K562 (cell line): ENCODE measurements around the gene SLC66A2. TPM values are rescaled to one million over a fixed set of nuclear protein-coding genes. Genes with fewer than 3 reads are reported as not detected.

Source experiments
- ATAC-seq: fragments of 200-7000 bp; cut with Tn5 transposase; 3 replicates; pipeline ENCODE4 v1.9.1; 2020; ENCODE audit warnings: moderate library complexity
- BruUV-seq: library from RNA; stranded (reverse); fragments of 400-500 nt; replicated peaks from 2 replicates; lab custom pipeline; 2021; lab: Mats Ljungman, UMichigan
- CTCF ChIA-PET: fragments of 300-600 bp; formaldehyde crosslinking; extraction: SDS; loops from one replicate; lab custom pipeline; 2021; ENCODE audit warnings: low intra/inter-chr PET ratio; lab: Yijun Ruan, JAX
- POLR2A ChIA-PET: fragments of 300-600, 350-650 bp; sonication (Branson Sonifier 250); formaldehyde crosslinking; extraction: SDS; loops from one replicate; lab custom pipeline; 2021; ENCODE audit warnings: antibody characterized with exemption, inconsistent platforms; lab: Yijun Ruan, JAX
- DNase-seq, 4 experiments: peaks; one replicate each; pipeline versions ENCODE4 v3.0.0 to v3.0.0-alpha.2; 2011 to 2018; ENCODE audit warnings: low spot score in 3 of 4, mixed read lengths in 3 of 4; ENCODE audit errors: extremely low read depth in 1 of 4
- FAIRE-seq: peaks from 2 replicates; lab custom pipeline; 2011; peaks lifted over from hg19 to GRCh38; lab: Jason Lieb, UNC
- H2AFZ ChIP-seq: 2 replicates; pipeline ENCODE4 v1.6.0; 2011; ENCODE audit warnings: low read depth, low read length, control low read depth, inconsistent platforms
- H3K27ac ChIP-seq: fragments of 200-600 bp; 3 replicates; pipeline ENCODE4 v1.8.0; 2011; ENCODE audit warnings: low read depth, mild to moderate bottlenecking, control low read depth, inconsistent platforms, low read length, moderate library complexity, mixed read lengths; ENCODE audit errors: extremely low read depth
- H3K27me3 ChIP-seq, 2 experiments: fragments of 300-600 bp in 1 of 2; 2 replicates in 1 of 2; 3 replicates in 1 of 2; pipeline versions ENCODE4 v1.6.0 to v1.8.0; 2011; ENCODE audit warnings: inconsistent platforms in 2 of 2, low read length in 2 of 2, mild to moderate bottlenecking in 1 of 2, mixed read lengths in 1 of 2, moderate library complexity in 1 of 2; ENCODE audit not compliant: control insufficient read depth in 2 of 2, insufficient read depth in 2 of 2
- H3K36me3 ChIP-seq: fragments of 300-600 bp; 3 replicates; pipeline ENCODE4 v1.8.0; 2011; ENCODE audit warnings: mild to moderate bottlenecking, low read length, inconsistent platforms; ENCODE audit not compliant: control insufficient read depth, insufficient read depth
- H3K4me1 ChIP-seq, 2 experiments: fragments of 200-600 bp in 1 of 2; replicated peaks in 1 of 2; 2 replicates in 1 of 2; 3 replicates in 1 of 2; pipeline versions ENCODE4 v1.5.1 to v1.8.0; 2011; ENCODE audit warnings: inconsistent platforms in 2 of 2, low read length in 2 of 2, mild to moderate bottlenecking in 1 of 2, mixed read lengths in 1 of 2, moderate library complexity in 1 of 2; ENCODE audit not compliant: control insufficient read depth in 2 of 2, insufficient read depth in 2 of 2
- H3K4me2 ChIP-seq: 2 replicates; pipeline ENCODE4 v1.6.1; 2011; ENCODE audit warnings: low read length, control low read depth, inconsistent platforms, mixed read lengths; ENCODE audit not compliant: insufficient read depth
- H3K4me3 ChIP-seq: fragments of 200-600 bp; sonication (generic), shearing (Covaris generic); 2 replicates; pipeline ENCODE4 v1.5.1; 2016; ENCODE audit warnings: control low read depth, inconsistent platforms
- H3K79me2 ChIP-seq: fragments of 200-600 bp; 3 replicates; pipeline ENCODE4 v1.8.0; 2011; ENCODE audit warnings: low read length, inconsistent platforms; ENCODE audit not compliant: control insufficient read depth, insufficient read depth
- H3K9ac ChIP-seq, 2 experiments: 2 replicates each; pipeline versions ENCODE4 v1.6.0 to v1.6.1; 2011; ENCODE audit warnings: low read depth in 2 of 2, low read length in 2 of 2, control low read depth in 1 of 2, inconsistent platforms in 1 of 2, mild to moderate bottlenecking in 1 of 2, mixed read lengths in 1 of 2; ENCODE audit not compliant: insufficient read depth in 1 of 2
- H3K9me1 ChIP-seq: one replicate; pipeline ENCODE4 v1.6.0; 2011; ENCODE audit warnings: inconsistent platforms, mild to moderate bottlenecking, low read length, moderate library complexity; ENCODE audit not compliant: control insufficient read depth, insufficient read depth
- H3K9me3 ChIP-seq: replicated peaks from 2 replicates; pipeline ENCODE4 v1.5.1; 2011; ENCODE audit warnings: low read depth, low read length, inconsistent platforms; ENCODE audit not compliant: control insufficient read depth, insufficient read depth
- H4K20me1 ChIP-seq: replicated peaks from 2 replicates; pipeline ENCODE4 v1.6.1; 2011; ENCODE audit warnings: low read length, inconsistent platforms, mixed read lengths; ENCODE audit not compliant: control insufficient read depth, insufficient read depth
- ARID2 ChIP-seq: fragments of 450-650 bp; IDR thresholded peaks from 2 replicates; pipeline ENCODE4 v1.6.1; 2017; ENCODE audit warnings: antibody characterized with exemption, mild to moderate bottlenecking
- C11orf30 ChIP-seq: fragments of 450-650 bp; IDR thresholded peaks from 2 replicates; pipeline ENCODE4 v1.6.1; 2016; ENCODE audit warnings: low read depth, mild to moderate bottlenecking
- CHD1 ChIP-seq: fragments of 200-600 bp; sonication (generic); IDR thresholded peaks from one replicate; pipeline ENCODE4 v1.6.1; 2012; ENCODE audit warnings: mild to moderate bottlenecking, moderate library complexity, low read length, inconsistent platforms
- GATAD2A ChIP-seq: fragments of 450-650 bp; IDR thresholded peaks from 2 replicates; pipeline ENCODE4 v1.6.1; 2017
- HOXB6 ChIP-seq: fragments of 250-450 bp; sonication (Bioruptor Pico); IDR thresholded peaks from 2 replicates; pipeline ENCODE4 v1.5.1; 2022; ENCODE audit warnings: mild to moderate bottlenecking, borderline replicate concordance
- PREB ChIP-seq: sonication (generic); formaldehyde crosslinking; IDR thresholded peaks from 2 replicates; pipeline ENCODE4 v1.8.1; 2023; ENCODE audit warnings: mild to moderate bottlenecking, missing genetic modification reagents
- RBM15 ChIP-seq: fragments of 200-400 bp; formaldehyde crosslinking; IDR thresholded peaks from 2 replicates; pipeline ENCODE4 v1.6.1; 2018; ENCODE audit warnings: mild to moderate bottlenecking, low read length, moderate library complexity; ENCODE audit not compliant: insufficient read depth
- SMAD4 ChIP-seq: fragments of 250-450 bp; sonication (Bioruptor Pico); conservative IDR thresholded peaks from 2 replicates; pipeline ENCODE4 v1.8.0; 2021; ENCODE audit warnings: inconsistent platforms, mild to moderate bottlenecking, moderate library complexity
- USF1 ChIP-seq: sonication (generic); formaldehyde crosslinking; IDR thresholded peaks from 2 replicates; pipeline ENCODE4 v1.9.0; 2022; ENCODE audit warnings: mild to moderate bottlenecking, missing genetic modification reagents
- ZNF282 ChIP-seq: sonication (generic); formaldehyde crosslinking; IDR thresholded peaks from 2 replicates; pipeline ENCODE4 v1.8.1; 2023; ENCODE audit warnings: missing genetic modification reagents
- ZNF318 ChIP-seq, 2 experiments: fragments of 450-650 bp; IDR thresholded peaks; 2 replicates each; pipeline ENCODE4 v1.6.1; 2016; ENCODE audit warnings: mild to moderate bottlenecking in 2 of 2, borderline replicate concordance in 1 of 2, low read depth in 1 of 2, moderate library complexity in 1 of 2
- WGBS: fragments of 100-300 bp; shearing (Covaris generic); methylation state at CpG from one replicate; pipeline ENCODE4 v1.1.6; 2016; ENCODE audit warnings: low coverage, mixed read lengths; ENCODE audit not compliant: insufficient coverage; ENCODE audit errors: missing lambda C conversion rate; 5-methylcytosine and 5-hydroxymethylcytosine counted together
- in situ Hi-C: fragments of 300-500 bp; cut with MboI; formaldehyde crosslinking; loops from 4 replicates; pipeline ENCODE4 v1.15.0; 2018; ENCODE audit warnings: inconsistent platforms, mixed read lengths
- intact Hi-C: fragments of 100-400 bp; cut with micrococcal nuclease; formaldehyde crosslinking; loops from 2 replicates; pipeline ENCODE4 v1.14.2; 2022
- polyA plus RNA-seq, 8 experiments: library from polyadenylated mRNA; depleted of rRNA in 4 of 8; stranded (reverse) in 5 of 8; unstranded in 3 of 8; fragments of >200 nt; fragmentation: Nextera tagmentation in 2 of 8; fragmentation: Illumina TruSeq in 1 of 8; extraction: Ambion mirVana in 2 of 8; extraction: Trizol in 1 of 8; gene quantifications; 2 replicates each; pipeline versions ENCODE4 v1.2.1 to v1.2.3, GENCODE V29; 2011 to 2014; ENCODE audit warnings: inconsistent platforms in 1 of 8, missing spikeins in 1 of 8
- total RNA-seq, 7 experiments: library from RNA; depleted of rRNA in 6 of 7; stranded (reverse); fragments of >200 nt in 6 of 7; fragmentation: Illumina TruSeq in 2 of 7; extraction: Trizol in 2 of 7; gene quantifications; 2 replicates each; pipeline versions ENCODE4 v1.2.1 to v1.2.3, GENCODE V29; 2011 to 2021; ENCODE audit warnings: low replicate concordance in 1 of 7

The SLC66A2 gene
- total and polyA plus RNA-seq, 9 of the 15 experiments (the other 6 are each of a cell fraction or from before 2014, with no cell fraction given): 0.25 to 17.5 (median 5.6) TPM

GRCh38 chr18:79941473-79942119, 9.9 kb downstream of the SLC66A2 start:
- intact Hi-C loops: no loop called here
- H3K9me3 ChIP-seq: no peaks in the 10 kb centered on the region
- in situ Hi-C loops: no loop called here
- no peak overlapping the region for H2AFZ ChIP-seq
- H3K36me3 ChIP-seq: peaks cover 4% of the 10 kb centered on the region
- no peak overlapping the region for H3K27ac ChIP-seq
- ChIA-PET CTCF (no interaction called here), POLR2A (no interaction called here)
- H4K20me1 ChIP-seq: peaks cover 16% of the 10 kb centered on the region
- no peak overlapping the region for H3K4me3 ChIP-seq
- 94% methylated on average over 9 of the region's 16 CpGs for WGBS
- no peaks in the 10 kb centered on the region for H3K9me1 ChIP-seq
- FAIRE-seq (no peak), DNase-seq (no peak), ATAC-seq (no peak)
- H3K9ac ChIP-seq: no peak overlapping the region
- H3K4me2 ChIP-seq: no peak overlapping the region
- H3K79me2 ChIP-seq: no peaks in the 10 kb centered on the region
- BruUV-seq: no TSS peak
- H3K27me3 ChIP-seq: no peaks in the 10 kb centered on the region
- peaks cover 6 to 37% of the 10 kb centered on the region in 2 experiments; a peak in 4 of 5 replicates for H3K4me1 ChIP-seq
- TF ChIP-seq ZNF318 (IDR thresholded peaks at IDR 0.05; ENCODE audit: borderline replicate concordance in 1 of 2, low read depth in 1 of 2) (no peak), C11orf30 (no peak), SMAD4 (CRISPR knock-in tag) (no peak), ARID2 (no peak), USF1 (CRISPR knock-in tag) (no peak), HOXB6 (CRISPR knock-in tag) (no peak), PREB (CRISPR knock-in tag) (no peak), RBM15 (no peak), ZNF282 (no peak), GATAD2A (no peak), CHD1 (no peak)
